Stimulated activated CD4-positive, alpha-beta T cell treated with anti-CD3 and anti-CD28 coated beads, Interleukin-1b, Interleukin-23, amount 100 ng/mL, for 48 hours (primary cell): Measurements from ENCODE around the gene JAZF1.
"Not testable (repeated sequence)": the region's sequence is repeated elsewhere in the genome, so short reads cannot be mapped to it uniquely, and the experiment has no call there.

ENCODE experiments used
- DNase-seq: peaks from one replicate; pipeline ENCODE4 v3.0.0-alpha.2; 2020

The JAZF1 gene

GRCh38 chr7:27897001-27897400 lies 283.6 kb downstream of the JAZF1 start:
- no peak for DNase-seq

- no peak for DNase-seq
Measured at GRCh38 chr7:27895551-27895950, 285.0 kb downstream of the JAZF1 start.

GRCh38 chr7:27890205-27890849 lies 290.3 kb downstream of the JAZF1 start:
- DNase-seq = no peak

GRCh38 chr7:27889800-27890199 lies 290.8 kb downstream of the JAZF1 start:
- DNase-seq = no peak

- DNase-seq = no peak
Measured at GRCh38 chr7:27888736-27889135, 291.9 kb downstream of the JAZF1 start.

- not testable (repeated sequence) for DNase-seq
Measured at GRCh38 chr7:27886710-27887109, 293.9 kb downstream of the JAZF1 start.

GRCh38 chr7:27885652-27886051 lies 294.9 kb downstream of the JAZF1 start:
- no peak for DNase-seq

GRCh38 chr7:27883696-27884095 lies 296.9 kb downstream of the JAZF1 start:
- DNase-seq = no peak

GRCh38 chr7:27876756-27877155 lies 303.8 kb downstream of the JAZF1 start:
- no peak for DNase-seq

GRCh38 chr7:27875832-27876231 lies 304.8 kb downstream of the JAZF1 start:
- no peak for DNase-seq

- no peak for DNase-seq
Measured at GRCh38 chr7:27875061-27875460, 305.5 kb downstream of the JAZF1 start.

GRCh38 chr7:27873981-27874957 lies 306.3 kb downstream of the JAZF1 start:
- DNase-seq = no peak

- no peak for DNase-seq
Measured at GRCh38 chr7:27872356-27873275, 308.0 kb downstream of the JAZF1 start.

- DNase-seq = no peak
Measured at GRCh38 chr7:27871866-27872265, 308.7 kb downstream of the JAZF1 start.

- no peak for DNase-seq
Measured at GRCh38 chr7:27871086-27871485, 309.5 kb downstream of the JAZF1 start.

GRCh38 chr7:27870595-27870994 lies 310.0 kb downstream of the JAZF1 start:
- no peak for DNase-seq

- no peak for DNase-seq
Measured at GRCh38 chr7:27869056-27869455, 311.5 kb downstream of the JAZF1 start.

- DNase-seq = no peak
Measured at GRCh38 chr7:27868131-27868550, 312.5 kb downstream of the JAZF1 start.

GRCh38 chr7:27866828-27867672 lies 313.5 kb downstream of the JAZF1 start:
- no peak for DNase-seq

GRCh38 chr7:27866256-27866655 lies 314.3 kb downstream of the JAZF1 start:
- no peak for DNase-seq

GRCh38 chr7:27863880-27864279 lies 316.7 kb downstream of the JAZF1 start:
- DNase-seq = no peak

GRCh38 chr7:27861747-27862146 lies 318.8 kb downstream of the JAZF1 start:
- DNase-seq = no peak
